GM18951 (cell line): ENCODE data around the gene GPSM1.

Experiments used
- POLR2A ChIP-seq: IDR thresholded peaks from 4 replicates; pipeline ENCODE4 v1.6.1; 2011; ENCODE audit warnings: mild to moderate bottlenecking; ENCODE audit not compliant: insufficient read length, insufficient read depth; ENCODE audit errors: extremely low read depth
- in situ Hi-C: fragments of 300-500 bp; cut with MboI; formaldehyde crosslinking; loops from one replicate; pipeline ENCODE4 v1.12.0; 2022; ENCODE audit warnings: low sequenced_read_pairs, mixed read lengths, inconsistent platforms; ENCODE audit not compliant: unreplicated experiment

The GPSM1 gene, protein sequence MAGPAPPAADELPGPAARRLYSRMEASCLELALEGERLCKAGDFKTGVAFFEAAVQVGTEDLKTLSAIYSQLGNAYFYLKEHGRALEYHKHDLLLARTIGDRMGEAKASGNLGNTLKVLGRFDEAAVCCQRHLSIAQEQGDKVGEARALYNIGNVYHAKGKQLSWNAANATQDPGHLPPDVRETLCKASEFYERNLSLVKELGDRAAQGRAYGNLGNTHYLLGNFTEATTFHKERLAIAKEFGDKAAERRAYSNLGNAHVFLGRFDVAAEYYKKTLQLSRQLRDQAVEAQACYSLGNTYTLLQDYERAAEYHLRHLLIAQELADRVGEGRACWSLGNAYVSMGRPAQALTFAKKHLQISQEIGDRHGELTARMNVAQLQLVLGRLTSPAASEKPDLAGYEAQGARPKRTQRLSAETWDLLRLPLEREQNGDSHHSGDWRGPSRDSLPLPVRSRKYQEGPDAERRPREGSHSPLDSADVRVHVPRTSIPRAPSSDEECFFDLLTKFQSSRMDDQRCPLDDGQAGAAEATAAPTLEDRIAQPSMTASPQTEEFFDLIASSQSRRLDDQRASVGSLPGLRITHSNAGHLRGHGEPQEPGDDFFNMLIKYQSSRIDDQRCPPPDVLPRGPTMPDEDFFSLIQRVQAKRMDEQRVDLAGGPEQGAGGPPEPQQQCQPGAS

DNA sequence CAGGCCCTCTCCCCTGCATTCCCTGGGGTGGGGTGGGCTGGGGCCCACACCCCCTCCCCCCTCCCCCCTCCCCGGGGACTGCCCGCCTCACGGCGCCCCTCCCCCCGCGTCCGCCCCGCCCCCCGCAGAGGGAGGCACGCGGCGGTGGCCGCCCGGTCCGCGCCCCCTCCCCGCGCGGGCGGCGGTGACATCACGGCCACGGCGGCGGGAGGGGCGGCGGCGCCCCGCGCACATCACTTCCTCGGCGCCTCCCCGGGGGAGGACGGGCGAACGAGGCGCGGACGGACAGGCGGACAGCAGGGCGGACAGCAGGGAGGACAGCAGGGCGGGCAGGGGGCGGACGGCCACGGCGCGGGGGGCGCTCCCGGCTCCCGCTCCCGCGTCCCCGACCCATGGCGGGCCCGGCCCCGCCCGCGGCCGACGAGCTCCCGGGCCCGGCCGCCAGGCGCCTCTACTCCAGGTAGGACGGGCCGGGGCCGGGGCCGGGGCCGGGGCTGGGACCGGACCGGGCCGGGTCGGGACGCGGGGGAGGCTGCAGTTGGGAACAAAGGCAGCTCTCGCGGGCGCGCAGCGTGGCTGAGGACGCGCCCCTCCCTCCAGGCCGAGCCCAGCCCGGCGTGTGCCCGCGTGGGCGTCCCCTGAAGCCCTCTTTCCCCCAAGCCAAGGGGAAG is at the start of gene GPSM1:
Gene GPSM1 (plus strand): TSS at position 236 of the 671 bp plus-strand sequence. CDS start 157 bp downstream, at position 393.
- in situ Hi-C loops: no loop called here

DNA sequence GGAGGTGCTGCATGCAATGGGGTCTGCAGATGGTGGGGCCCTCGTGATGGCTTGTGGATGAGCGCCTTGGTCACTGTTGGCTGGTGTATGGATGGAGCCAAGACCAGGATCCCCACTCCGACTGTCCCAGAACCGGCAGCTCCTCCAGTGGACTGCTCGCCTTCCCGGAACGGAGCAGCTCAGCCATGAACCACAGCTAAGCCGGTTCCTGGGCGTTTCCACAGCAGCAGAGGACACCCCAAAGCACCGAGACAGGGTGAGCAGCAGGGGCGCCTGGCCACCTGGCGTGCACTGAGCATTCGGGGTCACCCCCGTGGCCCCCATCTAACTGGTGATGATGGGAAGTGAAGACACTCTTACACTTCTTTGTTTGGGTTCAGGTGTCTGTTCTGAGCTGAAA is 49.6 kb upstream of the GPSM1 start:
- TF ChIP-seq POLR2A: no peak
- in situ Hi-C loops: no loop called here

More for the DNA sequence above, at the start of gene GPSM1:
- TF ChIP-seq POLR2A: no peak

DNA sequence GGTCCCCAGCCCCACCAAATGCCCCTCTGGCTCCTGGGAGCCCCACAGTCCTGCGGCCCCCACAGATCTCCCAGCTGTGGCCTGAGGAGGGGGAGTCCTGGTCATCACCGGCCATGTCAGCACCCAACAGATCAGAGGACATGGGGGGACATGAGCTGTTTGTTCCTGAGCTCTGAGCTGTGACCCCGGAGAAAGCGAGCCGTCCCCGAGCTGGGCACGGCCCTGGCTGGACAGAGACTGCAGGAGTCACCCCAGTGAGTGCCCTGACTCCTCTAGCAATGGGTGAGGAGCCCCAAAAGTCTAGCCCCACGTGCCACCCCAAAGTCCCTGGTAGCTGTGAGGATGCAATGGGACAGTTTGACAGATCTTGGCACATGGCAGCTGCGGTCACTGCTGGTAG is 49.1 kb upstream of the GPSM1 start:
- in situ Hi-C loops: no loop called here
- no peak for TF ChIP-seq POLR2A

DNA sequence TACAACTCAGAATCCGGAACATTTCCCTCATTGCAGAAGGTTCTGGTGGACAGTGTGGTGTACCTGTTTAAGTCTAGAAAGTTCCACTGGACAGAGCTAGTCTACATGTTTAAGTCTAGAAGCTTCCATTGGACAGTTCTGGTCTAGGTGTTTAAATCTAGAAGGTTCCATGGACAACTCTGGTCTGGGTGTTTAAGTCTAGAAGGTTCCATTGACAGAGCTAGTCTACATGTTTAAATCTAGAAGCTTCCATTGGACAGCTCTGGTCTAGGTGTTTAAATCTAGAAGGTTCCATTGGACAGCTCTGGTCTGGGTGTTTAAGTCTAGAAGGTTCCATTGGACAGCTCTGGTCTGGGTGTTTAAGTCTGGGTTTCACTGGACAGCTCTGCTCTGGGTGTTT is 48.4 kb upstream of the GPSM1 start:
- in situ Hi-C loops: no loop called here
- TF ChIP-seq POLR2A: no peak

GRCh38 chr9:136279471-136279870 is 47.9 kb upstream of the GPSM1 start:
- in situ Hi-C loops: no loop called here

GRCh38 chr9:136280535-136281315 is 46.6 kb upstream of the GPSM1 start:
- TF ChIP-seq POLR2A: no peak
- in situ Hi-C loops: no loop called here

More at GRCh38 chr9:136279471-136279870, 47.9 kb upstream of the GPSM1 start:
- no peak for TF ChIP-seq POLR2A

- no peak for TF ChIP-seq POLR2A
- in situ Hi-C loops: no loop called here
Measured at GRCh38 chr9:136281421-136282271, 45.7 kb upstream of the GPSM1 start.

DNA sequence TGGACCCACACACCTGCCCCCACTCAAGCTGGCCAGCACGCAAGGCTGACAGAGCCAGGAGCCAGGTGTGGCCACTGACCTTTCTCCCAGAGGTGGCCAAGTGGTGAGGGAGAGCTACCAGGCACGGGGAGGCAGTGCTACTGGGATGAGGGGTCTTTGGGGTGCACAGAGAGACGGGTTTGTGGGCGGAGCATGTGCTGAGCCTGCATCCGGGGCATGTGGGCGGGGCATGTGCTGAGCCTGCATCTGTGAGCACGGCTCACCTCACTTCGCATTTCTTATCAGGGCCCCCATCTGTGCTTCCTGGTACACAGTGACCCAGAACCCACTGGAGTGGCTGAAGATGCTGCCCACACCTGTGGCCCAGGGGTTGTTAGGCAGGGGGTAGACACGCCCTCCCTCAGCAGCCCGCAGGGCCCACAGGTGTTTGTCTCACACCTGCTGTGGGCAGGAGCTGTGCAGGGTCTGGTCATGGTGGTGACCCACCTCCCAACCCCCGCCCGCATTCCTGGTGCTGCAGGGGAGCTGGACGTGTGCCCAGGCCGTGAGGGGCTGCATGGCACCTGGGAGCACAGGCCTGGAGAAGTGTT is 45.0 kb upstream of the GPSM1 start:
- in situ Hi-C loops: no loop called here

DNA sequence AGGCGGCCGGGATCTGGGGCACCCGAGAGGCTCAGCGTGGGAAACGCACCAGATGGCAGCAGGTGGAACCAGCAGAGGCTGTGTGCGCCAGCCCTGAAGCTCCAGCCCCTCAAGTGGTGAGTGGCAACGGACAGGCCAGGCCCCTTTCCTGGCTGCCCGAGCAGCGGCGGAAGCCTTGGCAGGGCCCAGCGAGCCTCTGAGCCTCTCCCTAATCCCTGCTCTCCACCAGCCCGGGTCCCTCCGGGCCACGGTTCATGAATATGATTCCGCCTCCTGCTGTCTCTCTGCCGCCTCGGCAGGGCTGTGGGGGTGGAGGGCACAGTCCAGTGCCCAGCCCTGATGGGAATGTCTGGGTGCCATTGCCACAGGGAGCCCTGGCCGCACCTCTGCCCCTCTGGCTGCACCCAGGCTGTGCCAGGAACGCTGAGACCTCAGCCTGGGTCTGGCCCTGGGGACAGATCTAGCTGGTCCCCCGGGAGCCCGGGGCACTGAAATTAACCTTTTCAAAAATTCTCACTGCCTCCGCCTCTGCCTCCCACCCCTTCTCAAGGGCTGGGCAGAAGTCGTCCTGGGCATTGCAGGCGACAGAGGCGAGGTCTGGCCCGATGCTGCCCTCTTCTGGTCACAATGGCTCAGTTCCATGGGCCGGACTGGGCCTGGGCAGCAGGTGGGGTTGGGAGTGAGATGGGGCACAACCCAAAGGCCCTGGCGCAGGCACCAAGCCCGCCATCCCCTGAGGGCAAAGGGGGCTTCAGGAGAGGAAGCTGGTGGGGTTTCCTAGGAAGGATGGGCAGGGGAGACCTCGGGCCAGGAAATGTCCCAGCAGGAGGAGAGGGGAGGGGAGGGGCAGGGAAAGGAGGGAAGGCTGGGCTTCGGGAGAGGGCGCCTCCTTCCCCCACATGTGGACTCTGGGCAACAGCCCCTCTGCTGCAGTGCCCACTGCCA is 43.8 kb upstream of the GPSM1 start:
- no peak for TF ChIP-seq POLR2A
- in situ Hi-C loops: no loop called here

More for the DNA sequence above, 45.0 kb upstream of the GPSM1 start:
- TF ChIP-seq POLR2A: no peak

DNA sequence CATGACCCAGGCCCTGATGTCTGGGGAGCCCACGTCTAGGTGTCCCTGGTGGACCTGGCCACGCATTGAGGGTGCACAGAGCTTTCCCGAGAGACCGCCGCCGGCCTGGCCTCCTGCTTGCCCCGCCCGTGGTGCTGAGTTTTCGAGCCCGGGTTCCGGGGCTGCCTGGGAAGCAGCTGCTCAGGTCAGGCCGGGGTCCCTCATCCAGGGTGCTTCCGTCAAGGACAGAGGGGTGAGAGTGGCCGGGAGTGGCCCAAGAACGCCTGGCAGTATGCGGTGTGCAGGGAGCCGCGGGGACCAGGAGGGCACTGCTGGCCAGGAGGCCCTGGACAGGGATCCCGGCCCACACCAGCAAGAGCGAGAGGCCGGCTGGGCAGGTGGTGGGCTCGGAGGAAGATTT is 43.0 kb upstream of the GPSM1 start:
- in situ Hi-C loops: no loop called here
- TF ChIP-seq POLR2A: no peak

GRCh38 chr9:136284951-136285350 is 42.4 kb upstream of the GPSM1 start:
- in situ Hi-C loops: no loop called here
- no peak for TF ChIP-seq POLR2A
